Right ventricle myocardium superior (tissue), 1 donor: ENCODE data around the gene FCN3. TPM values are rescaled to one million over a fixed set of nuclear protein-coding genes. Genes with fewer than 3 reads are reported as not detected.

Experiments
- ATAC-seq: fragments of 200-7000 bp; cut with Tn5 transposase; one replicate; pipeline ENCODE4 v1.9.1; 2020; ENCODE audit warnings: mild to moderate bottlenecking; ENCODE audit not compliant: poor library complexity
- DNase-seq: peaks from one replicate; pipeline ENCODE4 v3.0.0-alpha.2; 2020
- intact Hi-C: fragments of 100-400 bp; cut with DNase I; formaldehyde crosslinking; loops from one replicate; pipeline ENCODE4 v1.11.2; 2022
- total RNA-seq: library from RNA; stranded (reverse); fragmentation: NEBNext Ultra II Directional; extraction: Animal tissue kit (Norgen Biotek cat#: 25700); gene quantifications from one replicate; pipeline ENCODE4 v1.2.1, GENCODE V29; 2021
- donor health status: DM: no; HTN: yes; CAD: no; lungs with severe emphysema.

Gene FCN3
- total RNA-seq, 1 donor from 2014 or later = 15.8 TPM

DNA sequence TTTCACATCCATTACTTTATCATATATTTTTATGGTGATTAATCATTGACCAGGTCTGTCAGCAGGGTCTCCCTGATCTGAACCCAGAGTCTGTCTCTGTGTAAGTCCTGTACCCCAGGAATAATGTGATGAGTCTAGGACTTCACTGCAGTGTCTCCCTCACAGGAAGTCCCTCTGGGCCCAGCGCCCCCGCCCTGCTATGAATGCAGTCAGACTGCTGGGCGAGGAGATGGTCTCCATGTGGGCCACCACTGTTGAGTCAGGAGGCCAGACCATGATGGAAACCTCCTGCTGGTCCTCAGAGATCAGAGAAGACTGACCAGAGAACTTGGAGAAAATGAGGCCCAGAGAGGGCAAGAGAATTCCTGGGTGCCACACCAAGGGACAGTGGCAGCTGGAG lies 43.2 kb downstream of the FCN3 start:
- intact Hi-C loops = no loop called here
- DNase-seq = no peak
- no peak for ATAC-seq

DNA sequence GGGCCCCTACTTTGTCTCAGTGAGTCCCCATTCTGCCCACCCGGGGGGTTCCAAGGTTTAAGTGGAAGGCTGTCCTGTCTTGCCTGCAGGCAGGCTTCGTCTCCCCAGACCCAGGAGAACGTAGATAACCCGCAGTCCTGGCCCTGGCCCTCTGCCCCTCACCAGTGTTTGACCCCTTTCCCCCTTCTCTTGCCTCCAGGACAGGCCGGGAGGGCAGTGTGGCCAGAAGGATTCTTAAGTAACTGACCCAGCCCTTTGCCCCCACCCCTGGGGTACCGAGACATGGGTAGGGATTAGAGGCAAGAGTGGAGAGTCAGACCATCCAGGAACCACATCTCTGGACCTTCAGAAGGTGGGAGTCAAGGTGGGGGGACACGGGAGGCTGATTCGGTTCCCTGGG lies 43.8 kb downstream of the FCN3 start:
- intact Hi-C loops = no loop called here
- no peak for ATAC-seq
- no peak for DNase-seq

DNA sequence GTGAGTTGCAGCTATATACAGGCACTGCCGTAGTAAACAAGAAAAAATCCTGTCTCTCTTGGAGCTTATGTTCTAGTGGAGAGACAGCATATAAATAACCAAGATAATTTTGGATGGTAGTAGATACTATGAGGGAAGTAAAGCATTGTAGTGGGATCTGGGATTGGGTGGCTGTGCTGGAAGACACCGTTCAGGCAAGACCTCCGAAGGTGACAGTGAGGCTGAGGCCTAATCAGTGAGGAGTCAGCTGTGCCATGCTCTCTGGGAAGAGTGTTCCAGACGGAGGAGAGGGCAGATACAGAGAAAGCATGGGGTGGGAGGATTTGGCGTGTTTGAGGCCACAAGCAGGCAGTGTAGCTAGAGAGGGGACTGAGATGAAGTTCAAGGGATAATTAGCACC lies 46.7 kb downstream of the FCN3 start:
- intact Hi-C loops = no loop called here
- DNase-seq (no peak), ATAC-seq (no peak)

DNA sequence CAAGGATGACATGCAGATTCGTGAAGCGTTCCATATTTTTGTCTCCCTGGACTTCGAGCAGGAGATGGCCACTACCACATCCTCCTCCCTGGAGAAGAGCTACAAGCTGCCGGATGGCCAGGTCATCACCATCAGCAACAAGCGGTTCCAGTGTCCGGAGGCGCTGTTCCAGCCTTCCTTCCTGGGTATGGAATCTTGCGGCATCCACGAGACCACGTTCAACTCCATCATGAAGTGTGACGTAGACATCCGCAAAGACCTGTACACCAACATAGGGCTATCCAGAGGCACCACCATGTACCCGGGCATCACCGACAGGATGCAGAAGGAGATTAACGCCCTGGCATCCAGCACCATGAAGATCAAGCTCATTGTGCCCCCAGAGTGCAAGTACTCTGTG lies 49.3 kb downstream of the FCN3 start:
- intact Hi-C loops = no loop called here
- ATAC-seq (no peak), DNase-seq (no peak)

DNA sequence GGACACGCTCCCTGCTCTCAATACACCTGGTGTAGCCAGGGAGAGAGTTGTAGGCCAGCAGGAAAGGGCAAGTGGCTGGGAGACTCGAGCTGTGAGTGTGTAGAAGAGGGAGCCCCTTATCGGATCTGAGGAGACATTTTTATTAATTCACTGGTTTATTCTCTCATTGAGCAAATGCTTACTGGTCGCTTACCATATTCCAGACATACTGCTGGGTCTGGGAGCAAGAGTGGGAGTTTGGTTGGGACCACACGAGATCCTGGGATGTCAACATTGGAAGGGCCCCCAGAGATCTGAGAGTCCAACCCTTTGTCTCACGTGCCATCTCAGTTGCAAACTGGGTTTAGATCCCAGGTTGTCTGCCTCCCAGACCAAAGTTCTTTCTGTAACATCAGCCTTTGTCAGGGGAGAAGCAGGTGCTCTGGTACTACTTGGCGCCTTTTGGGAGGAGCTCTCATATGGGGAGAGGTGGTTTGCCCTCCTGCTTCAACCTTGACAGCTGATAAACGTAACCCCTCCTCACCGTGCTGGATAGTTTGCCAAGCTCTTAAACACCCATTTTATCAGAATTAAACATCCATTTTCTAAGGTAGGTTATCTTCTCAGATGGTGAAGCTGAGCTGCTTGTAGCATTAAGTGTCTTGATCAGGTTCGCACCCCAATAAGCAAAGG lies 51.9 kb downstream of the FCN3 start:
- ATAC-seq = no peak
- no peak for DNase-seq
- intact Hi-C loops = no loop called here

DNA sequence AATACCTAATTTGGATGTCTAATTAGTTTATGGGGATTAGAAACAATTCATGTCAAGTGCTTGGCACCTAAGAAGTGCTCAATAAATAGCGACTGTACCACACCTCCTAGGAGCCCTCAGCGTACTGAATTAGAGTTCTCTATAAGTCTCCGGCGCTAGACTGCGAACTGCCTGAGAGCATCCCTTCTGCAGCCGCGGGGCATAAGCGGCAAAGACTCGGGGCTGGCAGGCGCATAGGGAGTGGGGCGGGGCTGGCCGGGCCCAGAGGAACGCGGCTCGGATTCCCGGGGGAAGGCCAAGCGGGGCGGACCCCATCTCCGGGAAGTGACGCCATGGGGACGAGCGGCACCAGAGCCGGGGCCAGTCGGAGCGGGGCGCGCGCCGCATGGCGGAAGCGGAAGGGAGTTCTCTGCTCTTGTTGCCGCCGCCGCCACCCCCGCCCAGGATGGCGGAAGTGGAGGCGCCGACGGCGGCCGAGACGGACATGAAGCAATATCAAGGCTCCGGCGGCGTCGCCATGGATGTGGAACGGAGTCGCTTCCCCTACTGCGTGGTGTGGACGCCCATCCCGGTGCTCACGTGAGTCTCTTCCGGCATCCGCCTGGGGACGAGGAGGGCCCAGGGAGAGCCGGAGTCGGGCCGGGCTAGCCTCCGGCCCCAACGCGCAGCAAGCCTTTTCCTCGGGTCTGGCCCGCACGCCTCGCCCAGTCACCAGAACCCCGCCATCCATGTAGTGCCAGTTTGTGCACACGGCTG lies 52.6 kb downstream of the FCN3 start, which contains the start of gene TMEM222:
Gene TMEM222, plus strand, starts transcription at position 351 of the 756 bp plus-strand sequence. Its CDS starts 35 bp downstream, at position 386.
- intact Hi-C loops = no loop called here
- peak; percentile 99 for DNase-seq
- peak; percentile 99 for ATAC-seq

Other genes starting within 250 kb of the FCN3 start
- gene SLC9A1, start 219.7 kb downstream of the FCN3 start, total RNA-seq = 17.6 TPM
- gene WDTC1, start 140.2 kb downstream of the FCN3 start, total RNA-seq = 61.1 TPM
- 18.6 TPM for gene TMEM222, start 52.7 kb downstream of the FCN3 start, total RNA-seq
- 0.43 TPM for gene SYTL1, start 32.8 kb downstream of the FCN3 start, total RNA-seq
- 41.0 TPM for gene MAP3K6, start 7.9 kb downstream of the FCN3 start, total RNA-seq
- not detected for gene CD164L2, start 8.5 kb upstream of the FCN3 start, total RNA-seq
- gene GPR3, start 17.8 kb upstream of the FCN3 start, total RNA-seq = 0.24 TPM
- 49.3 TPM for gene WASF2, start 115.3 kb upstream of the FCN3 start, total RNA-seq
- gene AHDC1, start 229.3 kb upstream of the FCN3 start, total RNA-seq = 47.4 TPM